CD4-positive, alpha-beta memory T cell (primary cell): ENCODE results near the gene XRCC4. TPM values are rescaled to one million over a fixed set of nuclear protein-coding genes. Genes with fewer than 3 reads are reported as not detected.
A peak's percentile ranks its signal among the peaks of the same experiment; 100 is the strongest.

Experiments used
- CTCF ChIA-PET: fragments of 350-600 bp; sonication (Branson Sonifier 250); formaldehyde crosslinking; loops from one replicate; lab custom pipeline; 2021; ENCODE audit warnings: inconsistent platforms; ENCODE audit not compliant: partially characterized antibody; lab: Charles Lee
- POLR2A ChIA-PET: fragments of 350-600 bp; sonication (Branson Sonifier 250); formaldehyde crosslinking; loops from one replicate; lab custom pipeline; 2021; ENCODE audit not compliant: partially characterized antibody; lab: Charles Lee
- DNase-seq, 5 donors: peaks; one replicate each; pipeline versions ENCODE4 v3.0.0 to v3.0.0-alpha.2; 2020 to 2022; ENCODE audit warnings: mixed read lengths in 1 of 5
- H3K27ac ChIP-seq: one replicate; pipeline ENCODE4 v1.7.0; 2013; ENCODE audit warnings: low read depth, low read length
- H3K27me3 ChIP-seq: 2 replicates; pipeline ENCODE4 v1.7.0; 2013; ENCODE audit warnings: mild to moderate bottlenecking, low read length, moderate library complexity; ENCODE audit not compliant: insufficient read depth
- H3K36me3 ChIP-seq: 2 replicates; pipeline ENCODE4 v1.7.0; 2013; ENCODE audit warnings: mild to moderate bottlenecking, low read length, moderate library complexity; ENCODE audit not compliant: insufficient read depth
- H3K4me1 ChIP-seq: 2 replicates; pipeline ENCODE4 v1.7.0; 2013; ENCODE audit warnings: mild to moderate bottlenecking, low read length, moderate library complexity; ENCODE audit not compliant: insufficient read depth
- H3K4me3 ChIP-seq, 2 donors: one replicate each; pipeline ENCODE4 v1.7.0; 2013; ENCODE audit warnings: low read length in 2 of 2, mild to moderate bottlenecking in 1 of 2
- H3K9me3 ChIP-seq, 2 donors: one replicate each; pipeline ENCODE4 v1.7.0; 2013; ENCODE audit warnings: low read length in 2 of 2, control low read depth in 1 of 2; ENCODE audit not compliant: control insufficient read depth in 1 of 2
- H3K27ac Mint-ChIP-seq, 7 donors: one replicate each; pipeline ENCODE4 v1.8.0; 2020 to 2021; ENCODE audit warnings: mixed read lengths in 7 of 7, mild to moderate bottlenecking in 6 of 7, inconsistent platforms in 3 of 7, moderate library complexity in 3 of 7
- H3K27me3 Mint-ChIP-seq, 2 donors: one replicate each; pipeline ENCODE4 v1.8.0; 2020 to 2021; ENCODE audit warnings: mixed read lengths in 2 of 2
- H3K36me3 Mint-ChIP-seq, 2 donors: one replicate each; pipeline ENCODE4 v1.8.0; 2020 to 2021; ENCODE audit warnings: mixed read lengths in 2 of 2, inconsistent platforms in 1 of 2, mild to moderate bottlenecking in 1 of 2
- H3K4me1 Mint-ChIP-seq, 4 donors: one replicate each; pipeline ENCODE4 v1.8.0; 2020 to 2021; ENCODE audit warnings: mixed read lengths in 4 of 4, mild to moderate bottlenecking in 1 of 4
- H3K4me3 Mint-ChIP-seq, 8 donors: one replicate each; pipeline ENCODE4 v1.8.0; 2020 to 2021; ENCODE audit warnings: mixed read lengths in 8 of 8, mild to moderate bottlenecking in 7 of 8, moderate library complexity in 6 of 8, inconsistent platforms in 3 of 8
- H3K9me3 Mint-ChIP-seq, 8 donors: one replicate each; pipeline ENCODE4 v1.8.0; 2020 to 2021; ENCODE audit warnings: mixed read lengths in 8 of 8, mild to moderate bottlenecking in 5 of 8, inconsistent platforms in 3 of 8, moderate library complexity in 1 of 8
- intact Hi-C: fragments of 100-400 bp; cut with micrococcal nuclease; formaldehyde crosslinking; loops from one replicate; pipeline ENCODE4 v1.15.1; 2023
- polyA plus RNA-seq, 2 donors: library from polyadenylated mRNA; unstranded; fragments of 300-500 nt; fragmentation: Illumina TruSeq; gene quantifications; one replicate each; pipeline ENCODE4 v1.2.3, GENCODE V29; 2021
- total RNA-seq, 2 experiments: library from RNA; stranded (reverse); gene quantifications; one replicate each; pipeline ENCODE4 v1.2.3, GENCODE V29; 2021

Gene XRCC4
- total and polyA plus RNA-seq, 4 experiments from 2014 or later: 4.1 to 9.8 (median 5.7) TPM

- no peaks in the 10 kb centered on the region for H3K9me3 ChIP-seq
- POLR2A ChIA-PET: no interaction called here
- no peak for DNase-seq
- no peaks in the 10 kb centered on the region for H3K27me3 ChIP-seq
- intact Hi-C loops: no loop called here
- H3K27ac ChIP-seq: no peak overlapping the region
- CTCF ChIA-PET: no interaction called here
- H3K36me3 ChIP-seq: no peaks in the 10 kb centered on the region
- Mint-ChIP-seq H3K9me3 (peaks cover 0 to 4% (median 0%) of the 10 kb centered on the region in 8 donors), H3K4me3 (no peak overlapping the region), H3K27ac (no peak overlapping the region), H3K36me3 (peaks cover 1 to 4% of the 10 kb centered on the region in 2 donors), H3K4me1 (no peaks in the 10 kb centered on the region), H3K27me3 (no peaks in the 10 kb centered on the region)
- no peaks in the 10 kb centered on the region for H3K4me1 ChIP-seq
- no peak overlapping the region for H3K4me3 ChIP-seq
Measured at GRCh38 chr5:83281658-83282057, 204.3 kb downstream of the XRCC4 start.

- Histone ChIP-seq H3K9me3 (no peaks in the 10 kb centered on the region), H3K27me3 (no peaks in the 10 kb centered on the region), H3K27ac (no peak overlapping the region), H3K4me3 (no peak overlapping the region), H3K4me1 (no peaks in the 10 kb centered on the region), H3K36me3 (no peaks in the 10 kb centered on the region)
- POLR2A ChIA-PET: no interaction called here
- no peak overlapping the region for H3K27ac Mint-ChIP-seq
- H3K27me3 Mint-ChIP-seq: no peaks in the 10 kb centered on the region
- peaks cover 0 to 2% (median 0%) of the 10 kb centered on the region in 4 donors for H3K4me1 Mint-ChIP-seq
- H3K4me3 Mint-ChIP-seq: no peak overlapping the region
- DNase-seq: no peak
- CTCF ChIA-PET: no interaction called here
- H3K9me3 Mint-ChIP-seq: peaks cover 0 to 6% (median under 1%) of the 10 kb centered on the region in 8 donors
- peaks cover 1 to 8% of the 10 kb centered on the region in 2 donors for H3K36me3 Mint-ChIP-seq
- intact Hi-C loops: no loop called here
Measured at GRCh38 chr5:83283761-83284160, 206.4 kb downstream of the XRCC4 start.

GRCh38 chr5:83285661-83286398 is 208.5 kb downstream of the XRCC4 start:
- POLR2A ChIA-PET: no interaction called here
- Histone ChIP-seq H3K4me3 (no peak overlapping the region), H3K36me3 (no peaks in the 10 kb centered on the region), H3K9me3 (no peaks in the 10 kb centered on the region), H3K27ac (no peak overlapping the region), H3K27me3 (no peaks in the 10 kb centered on the region), H3K4me1 (no peaks in the 10 kb centered on the region)
- peaks cover 0 to 2% (median 0%) of the 10 kb centered on the region in 4 donors for H3K4me1 Mint-ChIP-seq
- CTCF ChIA-PET: no interaction called here
- peaks cover 0 to 6% (median 4%) of the 10 kb centered on the region in 8 donors for H3K9me3 Mint-ChIP-seq
- no peak for DNase-seq
- no peak overlapping the region for H3K27ac Mint-ChIP-seq
- H3K27me3 Mint-ChIP-seq: no peaks in the 10 kb centered on the region
- peaks cover 1 to 12% of the 10 kb centered on the region in 2 donors for H3K36me3 Mint-ChIP-seq
- intact Hi-C loops: no loop called here
- no peak overlapping the region for H3K4me3 Mint-ChIP-seq

- Mint-ChIP-seq H3K36me3 (peaks cover 0 to 8% of the 10 kb centered on the region in 2 donors), H3K27ac (no peak overlapping the region), H3K4me1 (no peaks in the 10 kb centered on the region), H3K9me3 (peaks cover 0 to 6% (median under 1%) of the 10 kb centered on the region in 8 donors), H3K4me3 (no peak overlapping the region), H3K27me3 (no peaks in the 10 kb centered on the region)
- ChIA-PET POLR2A (no interaction called here), CTCF (no interaction called here)
- H3K9me3 ChIP-seq: no peaks in the 10 kb centered on the region
- intact Hi-C loops: no loop called here
- no peak for DNase-seq
- H3K4me1 ChIP-seq: no peaks in the 10 kb centered on the region
- H3K27me3 ChIP-seq: no peaks in the 10 kb centered on the region
- H3K27ac ChIP-seq: no peak overlapping the region
- H3K36me3 ChIP-seq: no peaks in the 10 kb centered on the region
- H3K4me3 ChIP-seq: no peak overlapping the region
Measured at GRCh38 chr5:83294246-83294645, 216.9 kb downstream of the XRCC4 start.

- Mint-ChIP-seq H3K27ac (peak overlapping the region in 1 of 7 donors; percentile 38), H3K9me3 (peaks cover 0 to 22% (median 14%) of the 10 kb centered on the region in 8 donors), H3K4me3 (no peak overlapping the region), H3K36me3 (peaks cover 2 to 5% of the 10 kb centered on the region in 2 donors), H3K4me1 (peaks cover 0 to 4% (median 2%) of the 10 kb centered on the region in 4 donors), H3K27me3 (peaks cover 0 to 1% of the 10 kb centered on the region in 2 donors)
- H3K4me3 ChIP-seq: no peak overlapping the region
- DNase-seq: no peak
- CTCF ChIA-PET: no interaction called here
- no peaks in the 10 kb centered on the region for H3K9me3 ChIP-seq
- H3K27ac ChIP-seq: no peak overlapping the region
- no peaks in the 10 kb centered on the region for H3K27me3 ChIP-seq
- no peaks in the 10 kb centered on the region for H3K4me1 ChIP-seq
- H3K36me3 ChIP-seq: no peaks in the 10 kb centered on the region
- intact Hi-C loops: no loop called here
- POLR2A ChIA-PET: no interaction called here
Measured at GRCh38 chr5:83299353-83299752, 222.0 kb downstream of the XRCC4 start.

- Mint-ChIP-seq H3K9me3 (peaks cover 0 to 3% (median 0%) of the 10 kb centered on the region in 8 donors), H3K4me1 (no peaks in the 10 kb centered on the region), H3K27me3 (no peaks in the 10 kb centered on the region), H3K36me3 (peaks cover 0 to 5% of the 10 kb centered on the region in 2 donors), H3K27ac (peak overlapping the region in 1 of 7 donors; percentile 10), H3K4me3 (peak overlapping the region in 1 of 8 donors; percentile 23)
- Histone ChIP-seq H3K27ac (no peak overlapping the region), H3K4me3 (no peak overlapping the region), H3K4me1 (no peaks in the 10 kb centered on the region), H3K9me3 (no peaks in the 10 kb centered on the region), H3K27me3 (no peaks in the 10 kb centered on the region), H3K36me3 (no peaks in the 10 kb centered on the region)
- CTCF ChIA-PET: no interaction called here
- DNase-seq: peak in 1 of 5 donors; percentile 28
- intact Hi-C loops: no loop called here
- POLR2A ChIA-PET: no interaction called here
Measured at GRCh38 chr5:83306572-83307241, 229.4 kb downstream of the XRCC4 start.

GRCh38 chr5:83312663-83313062 is 235.3 kb downstream of the XRCC4 start:
- no peaks in the 10 kb centered on the region for H3K27me3 ChIP-seq
- no peaks in the 10 kb centered on the region for H3K36me3 ChIP-seq
- no peak overlapping the region for H3K4me3 ChIP-seq
- peaks cover 3 to 17% (median 9%) of the 10 kb centered on the region in 8 donors for H3K9me3 Mint-ChIP-seq
- no peaks in the 10 kb centered on the region for H3K9me3 ChIP-seq
- H3K4me1 Mint-ChIP-seq: no peaks in the 10 kb centered on the region
- H3K36me3 Mint-ChIP-seq: peaks cover 4 to 16% of the 10 kb centered on the region in 2 donors
- CTCF ChIA-PET: no interaction called here
- H3K27ac Mint-ChIP-seq: no peak overlapping the region
- intact Hi-C loops: no loop called here
- no peak for DNase-seq
- H3K4me1 ChIP-seq: no peaks in the 10 kb centered on the region
- no peak overlapping the region for H3K27ac ChIP-seq
- POLR2A ChIA-PET: no interaction called here
- no peaks in the 10 kb centered on the region for H3K27me3 Mint-ChIP-seq
- H3K4me3 Mint-ChIP-seq: no peak overlapping the region
